ENCODE results near the gene USP7.

DNA sequence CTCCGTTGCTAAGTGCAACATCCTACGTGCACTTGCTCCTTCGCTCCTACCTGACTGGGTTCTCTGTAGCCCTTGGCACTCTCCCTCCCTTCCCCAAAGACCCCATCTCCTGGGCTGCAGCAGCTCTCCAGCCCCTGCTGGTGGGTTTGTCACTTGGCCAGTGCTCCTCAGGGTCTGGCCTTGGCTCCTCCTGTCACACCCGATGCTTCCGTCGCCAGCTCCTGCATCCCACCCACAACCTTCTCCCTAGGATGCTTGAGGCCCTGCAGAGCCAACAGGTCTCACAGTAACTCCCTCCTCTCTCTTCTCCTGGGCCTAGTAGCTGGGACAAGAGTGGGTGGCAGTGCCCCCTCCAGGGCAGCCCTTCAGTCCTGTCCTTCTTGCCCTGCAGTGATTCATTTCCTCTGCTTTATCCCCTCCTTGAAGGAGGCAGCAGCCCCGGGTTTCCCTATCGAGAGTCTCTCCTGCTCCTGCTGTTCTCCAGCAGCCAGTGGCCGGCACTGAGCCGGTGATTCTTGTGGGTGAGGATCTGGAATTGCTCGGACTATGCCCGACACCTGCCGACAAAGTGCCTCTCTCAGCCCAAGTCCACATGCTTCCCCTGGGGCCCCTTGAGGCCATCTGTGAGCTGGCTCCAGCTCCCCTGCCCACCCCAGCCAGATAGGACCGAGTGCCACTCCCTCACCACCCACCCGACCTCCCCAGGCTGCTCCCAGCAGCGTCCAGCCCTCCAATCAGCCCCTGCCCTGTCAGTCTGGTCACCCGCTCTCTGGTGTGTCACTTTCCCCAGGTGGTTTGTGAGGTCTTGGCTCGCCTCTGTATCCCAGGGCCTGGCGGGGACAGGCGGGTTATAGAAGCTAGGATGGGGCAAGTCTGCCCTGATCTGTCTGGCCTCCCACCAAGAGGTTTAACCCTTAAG lies 77.8 kb downstream of the USP7 start:
- no peak for TF ChIP-seq POLR2A (IDR thresholded peaks at IDR 0.05; ENCODE audit: low read depth)
- TF ChIP-seq POLR2AphosphoS5 (IDR thresholded peaks at IDR 0.05), result no peak

Data from esophagus muscularis mucosa (tissue), 2 donors.